ENCODE data around the gene HCFC1R1. TPM values are rescaled to one million over a fixed set of nuclear protein-coding genes. Genes with fewer than 3 reads are reported as not detected.

HCFC1R1 gene
- total RNA-seq, 4 donors from 2014 or later = 27.5 to 41.5 (median 31.9) TPM

GRCh38 chr16:3017794-3018506 is 5.8 kb downstream of the HCFC1R1 start, which contains the start of gene CLDN6:
Gene CLDN6, minus strand, starts transcription at chr16:3018183. Its CDS starts 2,162 bp downstream, at chr16:3016021.
- 5 to 19% methylated on average over 22 to 31 of the region's 52 CpGs for WGBS, 2 donors

DNA sequence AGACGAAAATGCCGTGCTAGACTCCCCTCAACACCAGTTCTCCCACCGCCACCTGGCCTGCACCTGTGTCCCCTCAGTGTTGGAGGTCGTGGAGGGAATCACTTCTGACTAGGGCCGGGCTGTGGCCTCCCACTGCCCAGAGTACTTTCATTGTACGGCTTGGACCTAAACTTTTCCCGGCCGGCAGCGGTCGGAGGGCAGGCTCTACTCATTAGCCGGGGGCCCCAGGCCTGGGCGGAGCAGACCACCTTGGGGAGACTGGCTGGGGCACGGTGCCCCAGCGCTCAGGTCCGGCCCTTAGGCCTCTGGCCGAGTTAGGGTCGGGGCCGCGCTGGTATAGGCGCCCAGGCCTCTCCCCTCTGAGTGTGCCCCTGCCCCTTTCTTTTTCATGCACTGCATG is 6.4 kb downstream of the HCFC1R1 start:
- no peak overlapping the region for H3K4me3 ChIP-seq (ENCODE audit: low read depth, poor library complexity, severe bottlenecking)
- no peak for TF ChIP-seq POLR2A (IDR thresholded peaks at IDR 0.05)
- TF ChIP-seq, protein P1, sequence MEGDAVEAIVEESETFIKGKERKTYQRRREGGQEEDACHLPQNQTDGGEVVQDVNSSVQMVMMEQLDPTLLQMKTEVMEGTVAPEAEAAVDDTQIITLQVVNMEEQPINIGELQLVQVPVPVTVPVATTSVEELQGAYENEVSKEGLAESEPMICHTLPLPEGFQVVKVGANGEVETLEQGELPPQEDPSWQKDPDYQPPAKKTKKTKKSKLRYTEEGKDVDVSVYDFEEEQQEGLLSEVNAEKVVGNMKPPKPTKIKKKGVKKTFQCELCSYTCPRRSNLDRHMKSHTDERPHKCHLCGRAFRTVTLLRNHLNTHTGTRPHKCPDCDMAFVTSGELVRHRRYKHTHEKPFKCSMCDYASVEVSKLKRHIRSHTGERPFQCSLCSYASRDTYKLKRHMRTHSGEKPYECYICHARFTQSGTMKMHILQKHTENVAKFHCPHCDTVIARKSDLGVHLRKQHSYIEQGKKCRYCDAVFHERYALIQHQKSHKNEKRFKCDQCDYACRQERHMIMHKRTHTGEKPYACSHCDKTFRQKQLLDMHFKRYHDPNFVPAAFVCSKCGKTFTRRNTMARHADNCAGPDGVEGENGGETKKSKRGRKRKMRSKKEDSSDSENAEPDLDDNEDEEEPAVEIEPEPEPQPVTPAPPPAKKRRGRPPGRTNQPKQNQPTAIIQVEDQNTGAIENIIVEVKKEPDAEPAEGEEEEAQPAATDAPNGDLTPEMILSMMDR (IDR thresholded peaks at IDR 0.05) = no peak
- DNase-seq (ENCODE audit: low spot score in 2 of 2) = no peak
- intact Hi-C loops (cut with DNase I; ENCODE audit: low total_unique reads) = no loop called here
- 64 to 72% methylated on average over 20 of the region's 20 CpGs for WGBS, 2 donors

More at GRCh38 chr16:3017794-3018506, 5.8 kb downstream of the HCFC1R1 start, which contains the start of gene CLDN6:
- DNase-seq (ENCODE audit: low spot score in 2 of 2) = no peak
- TF ChIP-seq, protein P1 (IDR thresholded peaks at IDR 0.05) = no peak
- no peak for TF ChIP-seq POLR2A (IDR thresholded peaks at IDR 0.05)
- H3K4me3 ChIP-seq (ENCODE audit: low read depth, poor library complexity, severe bottlenecking) = no peak within 1 kb of the TSS
- intact Hi-C loops (cut with DNase I; ENCODE audit: low total_unique reads) = no loop called here

DNA sequence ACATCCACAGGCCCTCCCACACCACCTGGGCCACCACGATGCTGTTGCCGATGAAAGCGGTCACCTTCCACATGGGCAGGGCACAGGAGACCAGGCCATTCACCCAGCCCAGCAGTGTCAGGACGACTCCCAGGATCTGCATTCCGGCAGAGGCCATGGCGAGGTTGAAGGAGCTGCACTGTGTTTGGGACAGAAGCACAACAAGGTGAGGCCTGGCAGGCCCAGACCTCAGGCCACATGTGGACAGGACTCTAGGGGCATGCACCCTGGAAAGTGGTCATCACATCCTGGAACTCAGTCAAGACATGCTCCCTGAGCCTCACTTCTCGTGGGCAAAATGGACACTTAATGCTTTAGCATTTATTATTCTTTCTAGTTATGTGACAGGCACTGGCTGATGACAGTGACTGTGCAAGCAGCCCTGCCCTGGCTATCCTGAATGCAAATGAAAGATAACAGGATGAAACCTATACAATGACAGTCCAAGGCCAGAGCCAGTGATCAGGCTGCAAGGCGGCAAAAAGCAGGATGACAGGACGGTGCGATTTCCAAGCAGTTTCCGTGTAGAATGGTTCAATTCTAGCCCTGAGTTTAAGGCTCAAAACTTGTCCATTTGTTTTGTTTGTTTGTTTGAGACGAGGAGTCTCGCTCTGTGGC is 7.7 kb downstream of the HCFC1R1 start:
- no peak overlapping the region for H3K4me3 ChIP-seq (ENCODE audit: low read depth, poor library complexity, severe bottlenecking)
- intact Hi-C loops (cut with DNase I; ENCODE audit: low total_unique reads) = no loop called here
- WGBS, 2 donors = 76 to 89% methylated on average over 13 of the region's 13 CpGs
- TF ChIP-seq, protein P1 (IDR thresholded peaks at IDR 0.05) = no peak
- TF ChIP-seq POLR2A (IDR thresholded peaks at IDR 0.05) = no peak
- no peak for DNase-seq (ENCODE audit: low spot score in 2 of 2)

DNA sequence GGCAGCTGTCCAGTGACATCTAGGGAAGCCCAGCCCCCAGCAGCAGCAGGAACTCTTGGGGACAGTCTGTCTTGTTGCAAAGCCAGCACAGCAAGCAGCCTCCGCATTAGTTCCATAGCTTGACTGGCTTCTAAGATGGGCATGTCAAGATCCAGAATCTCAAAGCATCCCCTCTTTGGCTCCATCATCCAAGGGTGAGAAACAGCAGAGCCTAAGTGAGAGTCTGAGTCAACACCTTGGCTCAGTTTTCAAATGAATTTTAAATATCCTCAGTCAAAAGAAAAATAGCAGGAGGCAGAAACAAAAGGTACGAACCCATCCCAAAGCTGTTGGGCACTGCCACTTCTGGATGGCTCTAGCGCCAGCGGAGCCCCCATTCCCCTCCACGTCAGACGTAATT is 8.8 kb downstream of the HCFC1R1 start:
- no peak for DNase-seq (ENCODE audit: low spot score in 2 of 2)
- no peak for TF ChIP-seq POLR2A (IDR thresholded peaks at IDR 0.05)
- TF ChIP-seq, protein P1 (IDR thresholded peaks at IDR 0.05) = no peak
- WGBS, 2 donors = 85 to 89% methylated on average over 6 of the region's 6 CpGs
- H3K4me3 ChIP-seq (ENCODE audit: low read depth, poor library complexity, severe bottlenecking) = no peak overlapping the region
- intact Hi-C loops (cut with DNase I; ENCODE audit: low total_unique reads) = no loop called here

GRCh38 chr16:3013998-3014690 is 9.6 kb downstream of the HCFC1R1 start:
- 63 to 71% methylated on average over 12 of the region's 12 CpGs for WGBS, 2 donors
- no peak overlapping the region for H3K4me3 ChIP-seq (ENCODE audit: low read depth, poor library complexity, severe bottlenecking)
- intact Hi-C loops (cut with DNase I; ENCODE audit: low total_unique reads) = no loop called here
- DNase-seq (ENCODE audit: low spot score in 2 of 2) = no peak
- TF ChIP-seq, protein P1 (IDR thresholded peaks at IDR 0.05) = no peak
- no peak for TF ChIP-seq POLR2A (IDR thresholded peaks at IDR 0.05)
